Glutamatergic neuron (in vitro differentiated cells): ENCODE data around the gene DRAP1. TPM values are rescaled to one million over a fixed set of nuclear protein-coding genes. Genes with fewer than 3 reads are reported as not detected.

Source experiments
- DNase-seq: peaks from one replicate; pipeline ENCODE4 v3.0.0; 2022
- H3K27ac Mint-ChIP-seq: one replicate; pipeline ENCODE4 v1.8.0; 2020; ENCODE audit warnings: mild to moderate bottlenecking, mixed read lengths, inconsistent platforms; ENCODE audit not compliant: unreplicated experiment
- H3K27me3 Mint-ChIP-seq: one replicate; pipeline ENCODE4 v1.8.0; 2020; ENCODE audit warnings: mild to moderate bottlenecking, moderate library complexity, mixed read lengths, inconsistent platforms; ENCODE audit not compliant: unreplicated experiment
- H3K36me3 Mint-ChIP-seq: one replicate; pipeline ENCODE4 v1.8.0; 2020; ENCODE audit warnings: mild to moderate bottlenecking, mixed read lengths, inconsistent platforms; ENCODE audit not compliant: unreplicated experiment
- H3K4me1 Mint-ChIP-seq: one replicate; pipeline ENCODE4 v1.8.0; 2020; ENCODE audit warnings: mild to moderate bottlenecking, low read depth, mixed read lengths, inconsistent platforms; ENCODE audit not compliant: unreplicated experiment
- H3K4me3 Mint-ChIP-seq: one replicate; pipeline ENCODE4 v1.8.0; 2020; ENCODE audit warnings: mild to moderate bottlenecking, mixed read lengths, inconsistent platforms; ENCODE audit not compliant: unreplicated experiment
- H3K9me3 Mint-ChIP-seq: one replicate; pipeline ENCODE4 v1.8.0; 2020; ENCODE audit warnings: mild to moderate bottlenecking, moderate library complexity, mixed read lengths, inconsistent platforms; ENCODE audit not compliant: unreplicated experiment
- CTCF ChIP-seq: fragments of 200-600 bp; sonication (generic); IDR thresholded peaks from one replicate; pipeline ENCODE4 v1.5.0; 2021; ENCODE audit not compliant: partially characterized antibody, unreplicated experiment
- total RNA-seq: library from RNA; stranded (reverse); fragmentation: NEBNext Ultra II Directional; extraction: Animal tissue kit (Norgen Biotek cat#: 25700); gene quantifications from one replicate; pipeline ENCODE4 v1.2.1, GENCODE V29; 2021; ENCODE audit not compliant: unreplicated experiment

Gene DRAP1
- total RNA-seq, 1 donor from 2014 or later: 68.7 TPM

DNA sequence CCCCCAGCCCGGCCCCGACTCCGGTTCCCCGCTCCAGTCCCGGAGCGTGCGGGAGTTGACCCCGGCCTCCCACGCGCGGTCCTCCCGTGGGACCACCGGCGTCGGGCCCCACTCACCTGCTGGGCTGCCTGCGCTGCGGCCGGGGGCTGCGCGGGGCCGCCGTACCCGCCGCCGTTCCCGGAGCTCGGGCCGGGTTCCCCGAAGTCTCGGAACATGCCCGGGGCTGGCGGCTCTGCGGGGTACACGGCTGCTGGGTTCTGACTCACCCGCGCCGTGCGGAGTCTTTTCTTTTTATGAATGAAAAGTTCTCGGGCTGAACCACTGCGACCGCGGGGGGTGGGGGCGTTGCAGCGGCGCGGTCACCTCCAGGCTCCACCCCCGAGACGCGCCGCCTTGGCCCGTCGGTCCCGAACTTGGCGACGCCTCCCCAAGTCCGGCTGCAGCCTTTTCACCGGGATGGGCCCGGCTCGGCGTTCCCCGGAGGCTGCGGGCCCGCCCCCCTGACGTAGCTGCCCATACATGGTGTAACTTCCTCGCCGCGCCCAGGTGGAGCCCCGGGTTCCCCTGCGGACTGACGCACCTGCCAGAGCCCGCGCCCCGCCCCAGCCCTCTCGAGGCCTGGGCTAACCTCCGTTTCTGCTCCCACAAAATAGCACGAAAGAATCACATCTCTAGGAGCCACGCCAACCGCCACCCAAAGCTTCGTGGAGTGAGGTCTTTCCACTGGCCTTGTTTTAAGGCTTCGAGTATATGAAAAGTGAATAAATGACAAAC lies 18.9 kb upstream of the DRAP1 start, which contains the start of gene FOSL1:
Gene FOSL1, minus strand, starts transcription at position 264 of the 774 bp plus-strand sequence. Its CDS starts 49 bp downstream, at position 215.
- Mint-ChIP-seq H3K9me3 (peaks cover 4% of the 10 kb centered on the region), H3K27ac (no peak within 1 kb of the TSS), H3K4me1 (no peaks in the 10 kb centered on the region), H3K4me3 (peak within 1 kb of the TSS; percentile 52), H3K27me3 (peaks cover 21% of the 10 kb centered on the region), H3K36me3 (no peaks in the 10 kb centered on the region)
- DNase-seq: no peak
- TF ChIP-seq CTCF: no peak

DNA sequence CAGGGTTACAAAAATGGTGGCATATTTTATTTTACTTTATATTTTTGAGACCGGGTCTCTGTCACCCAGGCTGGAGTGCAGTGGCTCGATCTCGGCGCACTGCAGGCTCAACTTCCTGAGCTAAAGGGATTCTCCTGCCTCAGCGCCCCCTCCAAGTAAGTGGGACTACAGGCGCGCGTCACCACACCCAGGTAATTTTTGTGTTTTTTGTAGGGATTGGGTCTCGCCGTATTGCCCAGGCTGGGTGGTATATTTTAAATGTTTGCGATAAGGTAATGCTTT lies 18.4 kb upstream of the DRAP1 start:
- peak overlapping the region; percentile 52 for H3K4me3 Mint-ChIP-seq
- TF ChIP-seq CTCF: no peak
- no peaks in the 10 kb centered on the region for H3K36me3 Mint-ChIP-seq
- DNase-seq: no peak
- peaks cover 4% of the 10 kb centered on the region for H3K9me3 Mint-ChIP-seq
- peaks cover 21% of the 10 kb centered on the region for H3K27me3 Mint-ChIP-seq
- H3K4me1 Mint-ChIP-seq: no peaks in the 10 kb centered on the region
- no peak overlapping the region for H3K27ac Mint-ChIP-seq

DNA sequence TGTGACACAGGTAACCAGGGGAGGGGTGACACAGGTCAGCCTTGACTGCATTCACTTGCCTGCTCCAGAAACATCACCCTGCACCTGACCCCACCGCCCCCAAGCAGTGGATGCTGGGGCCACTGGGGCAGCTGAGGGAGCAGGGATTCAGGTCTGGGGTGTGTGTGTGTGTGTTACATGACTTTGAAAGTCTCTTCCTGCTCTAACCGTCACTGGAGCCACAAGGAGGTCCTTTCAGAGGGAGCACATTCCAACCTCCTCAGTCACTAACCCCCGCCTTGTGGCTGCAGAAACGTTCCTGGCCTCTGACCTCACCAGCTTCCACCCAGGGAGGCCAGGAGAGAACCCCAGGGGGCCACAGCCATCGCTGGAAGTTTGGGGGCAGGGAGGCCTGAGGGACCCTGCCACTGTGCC lies 16.2 kb upstream of the DRAP1 start:
- Mint-ChIP-seq H3K4me3 (no peak overlapping the region), H3K4me1 (no peaks in the 10 kb centered on the region), H3K27me3 (peaks cover 18% of the 10 kb centered on the region), H3K27ac (no peak overlapping the region), H3K36me3 (no peaks in the 10 kb centered on the region), H3K9me3 (peaks cover 2% of the 10 kb centered on the region)
- TF ChIP-seq CTCF: no peak
- DNase-seq: no peak

GRCh38 chr11:65903715-65904114 lies 15.5 kb upstream of the DRAP1 start:
- no peak overlapping the region for H3K27ac Mint-ChIP-seq
- TF ChIP-seq CTCF: no peak
- no peaks in the 10 kb centered on the region for H3K36me3 Mint-ChIP-seq
- H3K4me3 Mint-ChIP-seq: peak overlapping the region; percentile 60
- H3K4me1 Mint-ChIP-seq: no peaks in the 10 kb centered on the region
- no peak for DNase-seq
- H3K27me3 Mint-ChIP-seq: peaks cover 18% of the 10 kb centered on the region
- peaks cover 2% of the 10 kb centered on the region for H3K9me3 Mint-ChIP-seq

DNA sequence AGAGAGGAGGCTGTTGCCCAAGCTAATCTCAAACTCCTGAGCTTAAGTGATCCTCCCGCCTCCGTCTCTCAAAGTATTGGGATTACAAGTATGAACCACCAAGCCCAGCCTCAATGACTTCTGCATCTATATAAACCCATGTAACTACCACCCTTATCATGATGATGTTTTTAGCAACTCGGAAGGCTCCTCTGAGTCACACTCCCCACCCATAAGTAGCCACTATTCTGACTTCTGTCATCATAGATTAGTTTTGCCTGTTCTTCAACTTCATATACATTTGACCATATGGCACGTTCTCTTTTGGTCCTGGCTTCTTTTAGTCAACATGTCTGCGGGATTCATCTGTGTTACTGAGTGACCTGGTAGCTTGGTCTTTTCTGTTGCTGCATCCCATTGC lies 12.6 kb upstream of the DRAP1 start:
- H3K27me3 Mint-ChIP-seq: peaks cover 12% of the 10 kb centered on the region
- no peak overlapping the region for H3K4me3 Mint-ChIP-seq
- no peaks in the 10 kb centered on the region for H3K9me3 Mint-ChIP-seq
- no peaks in the 10 kb centered on the region for H3K4me1 Mint-ChIP-seq
- H3K27ac Mint-ChIP-seq: no peak overlapping the region
- no peak for DNase-seq
- TF ChIP-seq CTCF: no peak
- no peaks in the 10 kb centered on the region for H3K36me3 Mint-ChIP-seq
